ENCODE measurements around the gene ARMC9. TPM values are rescaled to one million over a fixed set of nuclear protein-coding genes. Genes with fewer than 3 reads are reported as not detected.

The ARMC9 gene
- total and polyA plus RNA-seq, 7 donors: 1.4 to 18.4 (median 2.2) TPM

DNA sequence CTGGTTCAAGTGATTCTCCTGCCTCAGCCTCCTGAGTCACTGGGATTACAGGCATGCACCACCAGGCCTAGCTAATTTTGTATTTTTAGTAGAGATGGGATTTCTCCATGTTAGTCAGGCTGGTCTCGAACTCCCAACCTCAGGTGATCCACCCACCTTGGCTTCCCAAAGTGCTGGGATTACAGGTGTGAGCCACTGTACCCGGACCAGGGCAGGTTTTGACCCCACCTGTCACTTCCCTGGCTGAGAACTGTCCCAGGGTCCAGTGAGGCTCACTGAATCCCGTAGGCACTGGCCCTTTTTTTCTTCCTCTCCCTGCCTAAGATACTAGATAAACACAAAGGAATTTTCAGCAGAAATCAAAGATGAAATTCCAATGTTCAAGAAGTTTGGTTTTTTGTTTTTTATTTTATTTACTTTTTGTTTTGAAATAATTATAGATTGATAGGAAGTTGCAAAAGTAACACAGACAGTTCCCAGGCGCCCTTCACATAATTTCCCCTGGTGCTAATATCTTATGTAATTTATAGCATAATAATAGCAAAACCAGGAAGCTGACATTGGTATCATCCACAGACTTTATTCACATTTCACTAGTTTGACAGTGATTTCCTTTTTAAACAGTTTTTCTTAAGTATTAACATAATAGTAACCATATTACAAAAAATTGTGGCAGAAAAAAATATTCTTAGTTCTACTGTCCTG is 144.7 kb downstream of the ARMC9 start:
- no peaks in the 10 kb centered on the region for H3K4me1 ChIP-seq
- no peaks in the 10 kb centered on the region for H3K36me3 ChIP-seq (ENCODE audit: insufficient read depth in 1 of 2, low read depth in 1 of 2)
- 79 to 86% (median 84%) methylated on average over 4 of the region's 4 CpGs for WGBS, 3 donors
- DNase-seq (no peak), ATAC-seq (no peak)
- H3K27ac ChIP-seq: no peak overlapping the region
- no peaks in the 10 kb centered on the region for H3K9me3 ChIP-seq
- intact Hi-C loops (cut with DNase I): no loop called here
- H3K27me3 ChIP-seq (ENCODE audit: insufficient read depth in 3 of 3, low read length in 2 of 3): no peaks in the 10 kb centered on the region
- H3K4me3 ChIP-seq: no peak overlapping the region
- TF ChIP-seq CTCF (IDR thresholded peaks at IDR 0.05): no peak

- Histone ChIP-seq H3K36me3 (ENCODE audit: insufficient read depth in 1 of 2, low read depth in 1 of 2) (no peaks in the 10 kb centered on the region), H3K4me1 (no peaks in the 10 kb centered on the region), H3K9me3 (no peaks in the 10 kb centered on the region), H3K4me3 (no peak overlapping the region), H3K27ac (no peak overlapping the region), H3K27me3 (ENCODE audit: insufficient read depth in 3 of 3, low read length in 2 of 3) (no peaks in the 10 kb centered on the region)
- DNase-seq: no peak
- intact Hi-C loops (cut with DNase I): no loop called here
- no peak for TF ChIP-seq CTCF (IDR thresholded peaks at IDR 0.05)
- 84 to 89% (median 87%) methylated on average over 3 of the region's 3 CpGs for WGBS, 3 donors
- ATAC-seq: no peak
Observed at GRCh38 chr2:231343988-231344387, 145.6 kb downstream of the ARMC9 start.

GRCh38 chr2:231344851-231345250 is 146.4 kb downstream of the ARMC9 start:
- ATAC-seq (no peak), DNase-seq (no peak)
- intact Hi-C loops (cut with DNase I): no loop called here
- no peaks in the 10 kb centered on the region for H3K36me3 ChIP-seq (ENCODE audit: insufficient read depth in 1 of 2, low read depth in 1 of 2)
- TF ChIP-seq CTCF (IDR thresholded peaks at IDR 0.05): no peak
- no peak overlapping the region for H3K4me3 ChIP-seq
- H3K9me3 ChIP-seq: no peaks in the 10 kb centered on the region
- WGBS, 3 donors: 89 to 96% (median 92%) methylated on average over 8 of the region's 8 CpGs
- H3K27ac ChIP-seq: no peak overlapping the region
- no peaks in the 10 kb centered on the region for H3K4me1 ChIP-seq
- H3K27me3 ChIP-seq (ENCODE audit: insufficient read depth in 3 of 3, low read length in 2 of 3): no peaks in the 10 kb centered on the region

DNA sequence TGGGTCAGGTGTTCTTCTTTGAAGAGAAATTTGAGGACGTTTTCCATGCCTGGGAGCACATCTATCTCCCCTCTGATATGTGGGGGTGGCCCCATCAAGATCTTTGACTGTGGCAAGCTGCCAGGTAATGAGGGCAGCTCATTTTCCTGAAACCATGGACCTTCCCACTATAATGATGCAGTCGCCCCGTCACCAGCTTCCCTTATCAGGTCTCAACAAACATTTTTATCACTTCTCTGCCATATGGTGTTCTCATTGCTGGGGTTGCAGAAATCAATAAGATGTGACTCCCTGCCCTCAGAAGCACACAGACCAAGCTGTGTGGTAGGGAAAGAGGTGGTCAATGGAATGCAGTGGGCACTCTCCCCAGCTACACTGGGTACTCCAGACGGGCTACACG is 148.7 kb downstream of the ARMC9 start:
- intact Hi-C loops (cut with DNase I): no loop called here
- no peak for TF ChIP-seq CTCF (IDR thresholded peaks at IDR 0.05)
- 82 to 85% (median 83%) methylated on average over 5 of the region's 5 CpGs for WGBS, 3 donors
- DNase-seq (no peak), ATAC-seq (no peak)
- Histone ChIP-seq H3K9me3 (no peaks in the 10 kb centered on the region), H3K4me3 (no peak overlapping the region), H3K36me3 (ENCODE audit: insufficient read depth in 1 of 2, low read depth in 1 of 2) (no peaks in the 10 kb centered on the region), H3K4me1 (no peaks in the 10 kb centered on the region), H3K27ac (no peak overlapping the region), H3K27me3 (ENCODE audit: insufficient read depth in 3 of 3, low read length in 2 of 3) (no peaks in the 10 kb centered on the region)

GRCh38 chr2:231347638-231348037 is 149.2 kb downstream of the ARMC9 start:
- no peak for DNase-seq
- Histone ChIP-seq H3K27me3 (ENCODE audit: insufficient read depth in 3 of 3, low read length in 2 of 3) (no peaks in the 10 kb centered on the region), H3K27ac (no peak overlapping the region), H3K36me3 (ENCODE audit: insufficient read depth in 1 of 2, low read depth in 1 of 2) (no peaks in the 10 kb centered on the region), H3K9me3 (no peaks in the 10 kb centered on the region), H3K4me3 (no peak overlapping the region), H3K4me1 (no peaks in the 10 kb centered on the region)
- TF ChIP-seq CTCF (IDR thresholded peaks at IDR 0.05): no peak
- intact Hi-C loops (cut with DNase I): no loop called here
- no peak for ATAC-seq
- 95 to 100% (median 100%) methylated on average over 1 of the region's 1 CpG for WGBS, 3 donors

All from psoas muscle (tissue), 8 donors.